Stimulated activated CD8-positive, alpha-beta memory T cell treated with anti-CD3 and anti-CD28 coated beads, Interleukin-4, amount 100 ng/mL, for 24 hours (primary cell): ENCODE measurements around the gene NDUFA11.

Source experiments
- DNase-seq: peaks from one replicate; pipeline ENCODE4 v3.0.0-alpha.2; 2020; ENCODE audit warnings: low read depth

NDUFA11 gene

GRCh38 chr19:5908773-5909442 lies 5.3 kb upstream of the NDUFA11 start:
- no peak for DNase-seq

GRCh38 chr19:5907241-5907640 lies 3.7 kb upstream of the NDUFA11 start:
- DNase-seq = no peak

- no peak for DNase-seq
Observed at GRCh38 chr19:5905114-5905778, 1.7 kb upstream of the NDUFA11 start.

GRCh38 chr19:5904352-5905113 lies 943 bp upstream of the NDUFA11 start, which contains the start of gene VMAC:
TSS of gene VMAC (plus strand) at chr19:5904872. CDS start at chr19:5904891, 19 bp downstream.
- DNase-seq = peak; percentile 100

GRCh38 chr19:5903056-5903623 lies 450 bp downstream of the NDUFA11 start:
- no peak for DNase-seq

GRCh38 chr19:5900976-5901375 lies 2.6 kb downstream of the NDUFA11 start:
- DNase-seq = no peak

- DNase-seq = no peak
Observed at GRCh38 chr19:5899728-5900526, 3.7 kb downstream of the NDUFA11 start.

GRCh38 chr19:5897189-5897969 lies 6.2 kb downstream of the NDUFA11 start:
- DNase-seq = no peak

- DNase-seq = no peak
Observed at GRCh38 chr19:5896365-5897076, 7.1 kb downstream of the NDUFA11 start.

GRCh38 chr19:5895890-5896289 lies 7.7 kb downstream of the NDUFA11 start:
- no peak for DNase-seq

- no peak for DNase-seq
Observed at GRCh38 chr19:5895409-5895808, 8.2 kb downstream of the NDUFA11 start.

GRCh38 chr19:5894704-5895349 lies 8.8 kb downstream of the NDUFA11 start:
- DNase-seq = no peak

- DNase-seq = no peak
Observed at GRCh38 chr19:5893907-5894703, 9.5 kb downstream of the NDUFA11 start.

- no peak for DNase-seq
Observed at GRCh38 chr19:5893296-5893903, 10.2 kb downstream of the NDUFA11 start.

GRCh38 chr19:5892772-5893275 lies 10.8 kb downstream of the NDUFA11 start:
- DNase-seq = no peak

GRCh38 chr19:5891938-5892771 lies 11.4 kb downstream of the NDUFA11 start:
- DNase-seq = no peak

- no peak for DNase-seq
Observed at GRCh38 chr19:5891572-5891937, 12.0 kb downstream of the NDUFA11 start.
